Peyer's patch (tissue), 4 donors: ENCODE data around the gene LRRK1.

Source experiments
- POLR2A ChIP-seq, 2 donors: fragments of 450-650 bp; IDR thresholded peaks; one replicate each; pipeline ENCODE4 v1.5.1; 2017; ENCODE audit warnings: antibody characterized with exemption in 2 of 2, mild to moderate bottlenecking in 2 of 2, moderate library complexity in 2 of 2
- TF ChIP-seq, protein P1 (sequence below), 6 experiments: fragments of 450-650 bp in 4 of 6; fragments of 200-600 bp in 2 of 6; sonication (generic) in 1 of 6; IDR thresholded peaks; one replicate each; pipeline ENCODE4 v1.5.1; 2017 to 2019; ENCODE audit warnings: antibody characterized with exemption in 6 of 6, mild to moderate bottlenecking in 3 of 6, moderate library complexity in 1 of 6

DNA sequence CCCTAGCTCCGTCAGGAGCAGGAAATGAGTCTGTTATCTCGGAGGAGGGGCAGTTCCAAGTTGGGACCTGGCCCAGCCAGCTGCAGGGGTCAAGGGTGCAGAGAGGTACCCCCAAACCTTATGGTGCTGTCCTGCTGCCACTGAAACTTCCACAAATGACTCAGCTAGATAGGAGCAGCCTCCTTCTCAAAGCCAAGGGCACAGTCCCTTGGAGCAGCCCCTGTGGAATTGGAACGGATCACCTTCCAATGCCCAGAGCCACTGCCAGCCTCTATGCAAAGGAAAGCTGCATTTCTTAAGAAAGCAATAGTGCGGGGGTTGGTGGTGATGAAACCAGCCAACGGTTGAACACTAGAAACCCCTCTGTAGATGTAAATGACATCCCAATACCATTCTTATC lies 19.6 kb upstream of the LRRK1 start:
- TF ChIP-seq, protein P1, sequence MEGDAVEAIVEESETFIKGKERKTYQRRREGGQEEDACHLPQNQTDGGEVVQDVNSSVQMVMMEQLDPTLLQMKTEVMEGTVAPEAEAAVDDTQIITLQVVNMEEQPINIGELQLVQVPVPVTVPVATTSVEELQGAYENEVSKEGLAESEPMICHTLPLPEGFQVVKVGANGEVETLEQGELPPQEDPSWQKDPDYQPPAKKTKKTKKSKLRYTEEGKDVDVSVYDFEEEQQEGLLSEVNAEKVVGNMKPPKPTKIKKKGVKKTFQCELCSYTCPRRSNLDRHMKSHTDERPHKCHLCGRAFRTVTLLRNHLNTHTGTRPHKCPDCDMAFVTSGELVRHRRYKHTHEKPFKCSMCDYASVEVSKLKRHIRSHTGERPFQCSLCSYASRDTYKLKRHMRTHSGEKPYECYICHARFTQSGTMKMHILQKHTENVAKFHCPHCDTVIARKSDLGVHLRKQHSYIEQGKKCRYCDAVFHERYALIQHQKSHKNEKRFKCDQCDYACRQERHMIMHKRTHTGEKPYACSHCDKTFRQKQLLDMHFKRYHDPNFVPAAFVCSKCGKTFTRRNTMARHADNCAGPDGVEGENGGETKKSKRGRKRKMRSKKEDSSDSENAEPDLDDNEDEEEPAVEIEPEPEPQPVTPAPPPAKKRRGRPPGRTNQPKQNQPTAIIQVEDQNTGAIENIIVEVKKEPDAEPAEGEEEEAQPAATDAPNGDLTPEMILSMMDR (IDR thresholded peaks at IDR 0.05), result no peak
- no peak for TF ChIP-seq POLR2A (IDR thresholded peaks at IDR 0.05)
